Measurements from ENCODE around the gene MMRN2.

Gene MMRN2

GRCh38 chr10:86946213-86947155 is 10.9 kb downstream of the MMRN2 start:
- no peak for TF ChIP-seq CTCF (IDR thresholded peaks at IDR 0.05; ENCODE audit: borderline replicate concordance, control extremely low read depth, extremely low read depth, insufficient read depth, missing control alignments)
- no peak for DNase-seq (ENCODE audit: low spot score)
- in situ Hi-C loops (cut with MboI; ENCODE audit: low sequenced_read_pairs, unreplicated experiment), result no loop called here

DNA sequence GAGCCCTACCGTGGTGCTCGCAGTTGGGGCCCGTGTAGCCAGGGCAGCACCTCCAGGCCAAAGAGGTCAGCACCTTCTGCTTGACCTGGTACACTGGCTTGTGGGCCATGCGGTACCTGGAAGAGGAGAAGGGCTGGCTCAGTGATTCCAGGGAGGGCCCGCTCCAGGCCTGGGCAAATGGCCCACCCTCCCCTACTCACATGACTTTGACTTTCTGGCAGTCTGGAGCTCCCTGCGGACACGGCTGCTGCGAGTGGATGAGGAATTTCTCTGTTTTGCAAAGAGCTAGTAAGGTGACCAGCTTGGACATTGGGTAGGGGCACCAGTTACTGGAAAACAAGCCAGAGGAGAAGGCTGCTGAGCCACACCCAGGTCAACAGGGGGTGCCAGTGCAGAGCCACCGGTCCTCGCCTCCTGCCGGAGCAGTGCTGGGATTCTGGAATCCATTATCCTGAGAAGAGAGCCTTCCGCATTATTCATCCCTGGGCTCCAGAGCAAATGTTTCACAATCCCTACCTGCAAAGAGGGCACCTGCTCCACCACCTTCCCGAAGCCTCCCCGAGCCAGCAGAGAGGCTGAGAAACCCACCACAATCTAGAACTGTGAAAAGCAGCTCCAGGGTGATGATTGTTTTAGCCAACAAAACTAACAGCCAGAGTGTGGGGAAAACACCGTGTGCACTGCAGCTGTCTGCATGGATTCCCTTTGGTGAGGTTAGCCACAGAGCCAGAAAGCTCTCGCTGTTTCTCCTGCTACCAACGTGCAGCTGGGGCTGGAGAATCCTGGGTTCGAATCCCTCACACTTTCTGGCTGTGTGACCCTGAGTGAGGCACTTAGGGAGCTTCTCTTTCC is 11.8 kb downstream of the MMRN2 start:
- in situ Hi-C loops (cut with MboI; ENCODE audit: low sequenced_read_pairs, unreplicated experiment), result no loop called here
- DNase-seq (ENCODE audit: low spot score), result no peak
- TF ChIP-seq CTCF (IDR thresholded peaks at IDR 0.05; ENCODE audit: borderline replicate concordance, control extremely low read depth, extremely low read depth, insufficient read depth, missing control alignments), result no peak

DNA sequence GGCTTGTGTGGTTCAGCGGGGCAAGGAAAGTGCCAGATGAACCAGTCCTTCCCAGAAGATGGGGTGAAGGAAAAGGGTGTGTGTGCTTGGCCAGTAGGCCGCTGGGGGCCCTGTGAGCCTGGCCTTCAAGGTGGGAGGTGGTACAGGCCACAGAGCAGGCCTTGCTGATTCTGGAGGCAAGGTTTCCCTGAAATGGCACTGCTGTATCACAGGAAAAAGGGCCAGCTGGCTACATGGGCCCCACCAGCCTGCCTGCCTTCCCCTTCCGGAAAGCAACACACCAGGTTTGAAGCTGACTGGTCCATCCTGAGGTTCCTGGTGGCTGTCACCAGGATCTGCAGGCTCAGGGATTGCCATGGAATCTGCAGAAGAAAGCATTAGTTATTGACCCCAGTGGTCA is 12.5 kb downstream of the MMRN2 start:
- TF ChIP-seq CTCF (IDR thresholded peaks at IDR 0.05; ENCODE audit: borderline replicate concordance, control extremely low read depth, extremely low read depth, insufficient read depth, missing control alignments), result no peak
- in situ Hi-C loops (cut with MboI; ENCODE audit: low sequenced_read_pairs, unreplicated experiment), result no loop called here
- DNase-seq (ENCODE audit: low spot score), result no peak

DNA sequence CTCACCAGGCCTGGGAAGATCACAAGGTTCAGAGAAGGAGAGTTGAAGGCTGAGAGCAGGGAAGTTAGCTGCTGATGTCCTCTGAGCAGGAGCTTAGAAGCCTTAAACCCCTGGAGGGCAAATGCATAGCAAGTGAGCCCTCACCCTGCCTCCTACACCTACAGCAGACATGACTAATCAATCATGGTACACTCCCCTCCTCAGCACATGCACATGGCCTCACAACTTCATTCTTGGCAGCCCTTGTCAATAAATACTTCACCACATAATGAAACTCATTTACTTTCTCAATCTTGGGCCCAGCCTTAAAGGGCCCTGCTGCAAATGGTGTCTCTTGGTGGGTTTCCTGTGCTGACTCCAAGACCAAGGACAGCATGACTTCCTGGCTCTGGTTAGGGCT is 12.9 kb downstream of the MMRN2 start:
- no peak for DNase-seq (ENCODE audit: low spot score)
- TF ChIP-seq CTCF (IDR thresholded peaks at IDR 0.05; ENCODE audit: borderline replicate concordance, control extremely low read depth, extremely low read depth, insufficient read depth, missing control alignments), result no peak
- in situ Hi-C loops (cut with MboI; ENCODE audit: low sequenced_read_pairs, unreplicated experiment), result no loop called here

- in situ Hi-C loops (cut with MboI; ENCODE audit: low sequenced_read_pairs, unreplicated experiment), result no loop called here
- no peak for TF ChIP-seq CTCF (IDR thresholded peaks at IDR 0.05; ENCODE audit: borderline replicate concordance, control extremely low read depth, extremely low read depth, insufficient read depth, missing control alignments)
Measured at GRCh38 chr10:86944031-86944419, 13.4 kb downstream of the MMRN2 start.

GRCh38 chr10:86943316-86944030 is 13.9 kb downstream of the MMRN2 start:
- no peak for DNase-seq (ENCODE audit: low spot score)
- TF ChIP-seq CTCF (IDR thresholded peaks at IDR 0.05; ENCODE audit: borderline replicate concordance, control extremely low read depth, extremely low read depth, insufficient read depth, missing control alignments), result no peak
- in situ Hi-C loops (cut with MboI; ENCODE audit: low sequenced_read_pairs, unreplicated experiment), result no loop called here

More at GRCh38 chr10:86944031-86944419, 13.4 kb downstream of the MMRN2 start:
- DNase-seq (ENCODE audit: low spot score), result no peak
